ENCODE data around the gene CRAMP1. TPM values are rescaled to one million over a fixed set of nuclear protein-coding genes. Genes with fewer than 3 reads are reported as not detected.

Gene CRAMP1
- total RNA-seq, 1 experiment from 2014 or later = 29.7 TPM

DNA sequence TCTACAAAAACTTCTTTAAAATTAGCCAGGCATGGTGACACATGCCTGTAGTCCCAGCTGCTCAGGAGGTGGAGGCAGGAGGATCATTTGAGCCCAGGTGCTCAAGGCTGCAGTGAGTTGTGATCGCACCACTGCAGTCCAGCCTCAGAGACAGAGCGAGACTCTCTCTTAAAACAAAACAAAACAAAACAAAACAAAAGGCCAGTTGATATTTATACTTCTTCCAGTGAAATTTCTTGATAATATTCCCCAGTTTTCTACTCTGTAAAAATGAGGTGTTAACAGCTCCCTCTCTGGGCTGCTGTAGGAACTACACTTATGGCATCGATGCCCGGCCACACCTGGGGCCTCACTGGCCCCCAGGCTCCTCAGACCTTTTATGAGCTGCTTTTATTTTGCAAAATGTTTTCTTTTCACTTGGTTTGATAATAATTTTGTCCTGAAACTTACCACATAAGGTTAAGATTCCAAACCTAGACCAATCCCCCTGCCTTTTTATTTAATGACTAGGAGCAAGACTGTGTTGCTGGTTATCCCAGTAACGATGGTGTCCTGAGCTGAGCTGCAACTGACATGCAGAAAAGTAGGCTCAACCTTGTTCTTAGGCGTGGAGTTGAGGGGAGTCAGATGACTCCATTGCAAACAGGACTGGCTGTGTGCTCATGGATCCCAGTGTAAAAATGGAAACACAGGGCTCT, 111.4 kb downstream of the CRAMP1 start:
- H3K27ac Mint-ChIP-seq (ENCODE audit: unreplicated experiment) = peak overlapping the region; percentile 74
- no peaks in the 10 kb centered on the region for H3K27me3 Mint-ChIP-seq (ENCODE audit: unreplicated experiment)
- peak; percentile 74 for DNase-seq
- H3K4me1 Mint-ChIP-seq (ENCODE audit: low read depth, unreplicated experiment) = peaks cover 39% of the 10 kb centered on the region
- H3K36me3 Mint-ChIP-seq (ENCODE audit: insufficient read depth, unreplicated experiment) = peaks cover 37% of the 10 kb centered on the region
- H3K4me3 Mint-ChIP-seq (ENCODE audit: low read depth, unreplicated experiment) = no peak overlapping the region
- TF ChIP-seq, protein P1, sequence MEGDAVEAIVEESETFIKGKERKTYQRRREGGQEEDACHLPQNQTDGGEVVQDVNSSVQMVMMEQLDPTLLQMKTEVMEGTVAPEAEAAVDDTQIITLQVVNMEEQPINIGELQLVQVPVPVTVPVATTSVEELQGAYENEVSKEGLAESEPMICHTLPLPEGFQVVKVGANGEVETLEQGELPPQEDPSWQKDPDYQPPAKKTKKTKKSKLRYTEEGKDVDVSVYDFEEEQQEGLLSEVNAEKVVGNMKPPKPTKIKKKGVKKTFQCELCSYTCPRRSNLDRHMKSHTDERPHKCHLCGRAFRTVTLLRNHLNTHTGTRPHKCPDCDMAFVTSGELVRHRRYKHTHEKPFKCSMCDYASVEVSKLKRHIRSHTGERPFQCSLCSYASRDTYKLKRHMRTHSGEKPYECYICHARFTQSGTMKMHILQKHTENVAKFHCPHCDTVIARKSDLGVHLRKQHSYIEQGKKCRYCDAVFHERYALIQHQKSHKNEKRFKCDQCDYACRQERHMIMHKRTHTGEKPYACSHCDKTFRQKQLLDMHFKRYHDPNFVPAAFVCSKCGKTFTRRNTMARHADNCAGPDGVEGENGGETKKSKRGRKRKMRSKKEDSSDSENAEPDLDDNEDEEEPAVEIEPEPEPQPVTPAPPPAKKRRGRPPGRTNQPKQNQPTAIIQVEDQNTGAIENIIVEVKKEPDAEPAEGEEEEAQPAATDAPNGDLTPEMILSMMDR (IDR thresholded peaks at IDR 0.05; ENCODE audit: unreplicated experiment) = peak; percentile 90
- intact Hi-C loops (cut with micrococcal nuclease; ENCODE audit: unreplicated experiment) = no loop called here
- H3K9me3 Mint-ChIP-seq (ENCODE audit: low read depth, unreplicated experiment) = no peaks in the 10 kb centered on the region
- BruUV-seq (replicated peaks) = no TSS peak
- CTCF ChIA-PET = interaction anchor here (0.6 to 1.3 kb wide), 6 partner anchors 20 to 79 kb away, joined by 3 to 5 read pairs (median 4); partner anchors contain the start of genes NUBP2 and SPSB3

DNA sequence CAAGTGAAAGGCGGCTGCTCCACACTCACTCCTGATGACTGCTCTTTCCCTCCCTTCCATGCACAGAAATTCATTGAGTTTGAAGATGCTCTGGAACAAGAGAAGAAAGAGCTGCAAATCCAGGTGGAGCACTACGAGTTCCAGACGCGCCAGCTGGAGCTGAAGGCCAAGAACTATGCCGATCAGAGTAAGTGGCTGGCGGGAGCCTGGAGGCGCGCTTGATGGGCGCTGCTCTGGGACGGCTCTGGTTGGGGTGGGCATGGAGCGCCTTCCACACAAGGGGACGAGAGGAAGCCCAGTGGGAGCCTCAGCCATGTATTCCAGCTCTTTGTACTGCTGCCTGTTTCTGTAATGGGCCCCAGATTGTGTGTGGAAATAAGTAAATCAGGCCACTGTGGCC, 112.3 kb downstream of the CRAMP1 start:
- DNase-seq = no peak
- intact Hi-C loops (cut with micrococcal nuclease; ENCODE audit: unreplicated experiment) = no loop called here
- BruUV-seq (replicated peaks) = no TSS peak
- Mint-ChIP-seq H3K27ac (ENCODE audit: unreplicated experiment) (no peak overlapping the region), H3K4me1 (ENCODE audit: low read depth, unreplicated experiment) (peaks cover 30% of the 10 kb centered on the region), H3K9me3 (ENCODE audit: low read depth, unreplicated experiment) (no peaks in the 10 kb centered on the region), H3K36me3 (ENCODE audit: insufficient read depth, unreplicated experiment) (peaks cover 45% of the 10 kb centered on the region), H3K27me3 (ENCODE audit: unreplicated experiment) (no peaks in the 10 kb centered on the region), H3K4me3 (ENCODE audit: low read depth, unreplicated experiment) (no peak overlapping the region)
- CTCF ChIA-PET = no interaction called here
- TF ChIP-seq, protein P1 (IDR thresholded peaks at IDR 0.05; ENCODE audit: unreplicated experiment) = no peak

- H3K27ac Mint-ChIP-seq (ENCODE audit: unreplicated experiment) = no peak overlapping the region
- intact Hi-C loops (cut with micrococcal nuclease; ENCODE audit: unreplicated experiment) = no loop called here
Measured at GRCh38 chr16:1726661-1727502, 114.7 kb downstream of the CRAMP1 start.

More at GRCh38 chr16:1726661-1727502, 114.7 kb downstream of the CRAMP1 start:
- H3K4me1 Mint-ChIP-seq (ENCODE audit: low read depth, unreplicated experiment) = peaks cover 15% of the 10 kb centered on the region
- BruUV-seq (replicated peaks) = no TSS peak
- CTCF ChIA-PET = no interaction called here
- TF ChIP-seq, protein P1 (IDR thresholded peaks at IDR 0.05; ENCODE audit: unreplicated experiment) = no peak
- no peaks in the 10 kb centered on the region for H3K9me3 Mint-ChIP-seq (ENCODE audit: low read depth, unreplicated experiment)
- no peaks in the 10 kb centered on the region for H3K27me3 Mint-ChIP-seq (ENCODE audit: unreplicated experiment)
- no peak for DNase-seq
- H3K36me3 Mint-ChIP-seq (ENCODE audit: insufficient read depth, unreplicated experiment) = peaks cover 43% of the 10 kb centered on the region
- H3K4me3 Mint-ChIP-seq (ENCODE audit: low read depth, unreplicated experiment) = no peak overlapping the region

Other genes starting within 250 kb of the CRAMP1 start
- gene UNKL, start 197.7 kb upstream of the CRAMP1 start, total RNA-seq (2022) = 35.5 TPM in 2 replicates
- gene UQCC4, start 191.6 kb upstream of the CRAMP1 start, total RNA-seq (2022) = 16.6 and 23.4 TPM in 2 replicates
- gene PERCC1, start 181.3 kb upstream of the CRAMP1 start, total RNA-seq (2022) = not detected in 2 replicates
- gene CCDC154, start 167.8 kb upstream of the CRAMP1 start, total RNA-seq (2022) = 3.2 and 6.1 TPM in 2 replicates
- gene CLCN7, start 137.3 kb upstream of the CRAMP1 start, total RNA-seq (2022) = 117 and 122 TPM in 2 replicates
- gene PTX4, start 123.4 kb upstream of the CRAMP1 start, total RNA-seq (2022) = not detected in 2 replicates
- gene TELO2, start 119.0 kb upstream of the CRAMP1 start, total RNA-seq (2022) = 84.9 and 85.4 TPM in 2 replicates
- gene TMEM204, start 78.7 kb upstream of the CRAMP1 start, total RNA-seq (2022) = not detected in 2 replicates
- gene IFT140, start 288 bp upstream of the CRAMP1 start, total RNA-seq (2022) = 29.2 and 29.8 TPM in 2 replicates
- 167 and 185 TPM in 2 replicates for gene JPT2, start 65.9 kb downstream of the CRAMP1 start, total RNA-seq (2022)
- 104 and 110 TPM in 2 replicates for gene MAPK8IP3, start 93.8 kb downstream of the CRAMP1 start, total RNA-seq (2022)
- gene NME3, start 159.2 kb downstream of the CRAMP1 start, total RNA-seq (2022) = 64.3 and 73.1 TPM in 2 replicates
- gene EME2, start 160.4 kb downstream of the CRAMP1 start, total RNA-seq (2022) = 30.8 and 42.2 TPM in 2 replicates
- gene MRPS34, start 160.8 kb downstream of the CRAMP1 start, total RNA-seq (2022) = 128 and 135 TPM in 2 replicates
- gene SPSB3, start 170.2 kb downstream of the CRAMP1 start, total RNA-seq (2022) = 44.3 and 45.2 TPM in 2 replicates
- gene NUBP2, start 170.6 kb downstream of the CRAMP1 start, total RNA-seq (2022) = 91.8 and 98.1 TPM in 2 replicates
- gene IGFALS, start 181.3 kb downstream of the CRAMP1 start, total RNA-seq (2022) = not detected in 2 replicates
- gene HAGH, start 214.5 kb downstream of the CRAMP1 start, total RNA-seq (2022) = 48.0 and 48.2 TPM in 2 replicates
- 33.1 and 43.3 TPM in 2 replicates for gene FAHD1, start 214.8 kb downstream of the CRAMP1 start, total RNA-seq (2022)